ENCODE data around the gene ZNF536. TPM values are rescaled to one million over a fixed set of nuclear protein-coding genes. Genes with fewer than 3 reads are reported as not detected.

ZNF536 gene
- total RNA-seq, 1 experiment from 2014 or later, result 0.05 TPM

GRCh38 chr19:30545752-30546151 lies 173.6 kb downstream of the ZNF536 start:
- intact Hi-C loops (cut with micrococcal nuclease; ENCODE audit: unreplicated experiment) (no loop called here), in situ Hi-C loops (cut with HindIII; ENCODE audit: low pct_unique_long_range_greater_than_20kb, low sequenced_read_pairs) (no loop called here)
- Histone ChIP-seq H3K27me3 (ENCODE audit: control insufficient read depth, insufficient read depth, low read length) (peaks cover 13% of the 10 kb centered on the region), H3K9me3 (ENCODE audit: control insufficient read depth, insufficient read depth, low read depth, low read length) (no peaks in the 10 kb centered on the region), H3K36me3 (ENCODE audit: control insufficient read depth, insufficient read depth, low read length) (no peaks in the 10 kb centered on the region; the same call in 1 of the 2 replicates), H3K4me1 (ENCODE audit: control insufficient read depth, insufficient read depth, low read length) (no peaks in the 10 kb centered on the region), H3K4me3 (ENCODE audit: low read depth in 2 of 2, low read length in 2 of 2) (no peak overlapping the region), H3K27ac (ENCODE audit: low read length) (no peak overlapping the region)
- ATAC-seq (no peak), DNase-seq (ENCODE audit: low read depth, low spot score) (no peak)
- BruUV-seq (replicated peaks), result no TSS peak
- ChIA-PET POLR2A (no interaction called here), CTCF (no interaction called here)
- TF ChIP-seq TCF7L2 (IDR thresholded peaks at IDR 0.05; ENCODE audit: low read depth, low read length) (no peak), REST (IDR thresholded peaks at IDR 0.05; ENCODE audit: insufficient read depth in 1 of 2, low read depth in 2 of 2, low read length in 1 of 2) (no peak), SIN3A (IDR thresholded peaks at IDR 0.05; ENCODE audit: borderline replicate concordance, insufficient read depth, low read depth, low read length) (no peak), POLR2AphosphoS5 (IDR thresholded peaks at IDR 0.05; ENCODE audit: low read depth, low read length) (no peak), CTCF (IDR thresholded peaks at IDR 0.05) (no peak)

- POLR2A ChIA-PET, result no interaction called here
- intact Hi-C loops (cut with micrococcal nuclease; ENCODE audit: unreplicated experiment) (no loop called here), in situ Hi-C loops (cut with HindIII; ENCODE audit: low pct_unique_long_range_greater_than_20kb, low sequenced_read_pairs) (no loop called here)
- Histone ChIP-seq H3K9me3 (ENCODE audit: control insufficient read depth, insufficient read depth, low read depth, low read length) (no peaks in the 10 kb centered on the region), H3K4me3 (ENCODE audit: low read depth in 2 of 2, low read length in 2 of 2) (no peak overlapping the region), H3K4me1 (ENCODE audit: control insufficient read depth, insufficient read depth, low read length) (no peaks in the 10 kb centered on the region), H3K27me3 (ENCODE audit: control insufficient read depth, insufficient read depth, low read length) (peaks cover 13% of the 10 kb centered on the region), H3K27ac (ENCODE audit: low read length) (no peak overlapping the region), H3K36me3 (ENCODE audit: control insufficient read depth, insufficient read depth, low read length) (no peaks in the 10 kb centered on the region; the same call in 1 of the 2 replicates)
- ATAC-seq (no peak), DNase-seq (ENCODE audit: low read depth, low spot score) (no peak)
- TF ChIP-seq REST (IDR thresholded peaks at IDR 0.05; ENCODE audit: insufficient read depth in 1 of 2, low read depth in 2 of 2, low read length in 1 of 2) (no peak), CTCF (IDR thresholded peaks at IDR 0.05) (no peak), TCF7L2 (IDR thresholded peaks at IDR 0.05; ENCODE audit: low read depth, low read length) (no peak), SIN3A (IDR thresholded peaks at IDR 0.05; ENCODE audit: borderline replicate concordance, insufficient read depth, low read depth, low read length) (no peak), POLR2AphosphoS5 (IDR thresholded peaks at IDR 0.05; ENCODE audit: low read depth, low read length) (no peak)
- CTCF ChIA-PET, result no interaction called here
- no TSS peak for BruUV-seq (replicated peaks)
These were observed 174.1 kb downstream of the ZNF536 start for GRCh38 chr19:30546332-30546731.
